GM10248 (cell line): ENCODE measurements around the gene EARS2.

Experiments used
- CTCF ChIA-PET: fragments of 300-600 bp; sonication (Branson Sonifier 250); formaldehyde crosslinking; extraction: SDS; loops from one replicate; lab custom pipeline; 2021; ENCODE audit warnings: antibody characterized with exemption; lab: Yijun Ruan, JAX
- POLR2A ChIA-PET: fragments of 350-650 bp; sonication (Branson Sonifier 250); formaldehyde crosslinking; extraction: SDS; loops from one replicate; lab custom pipeline; 2020; ENCODE audit warnings: antibody characterized with exemption; lab: Yijun Ruan, JAX
- DNase-seq: peaks from one replicate; pipeline ENCODE4 v3.0.0; 2012; ENCODE audit errors: extremely low spot score
- TF ChIP-seq, protein P1 (sequence below): IDR thresholded peaks from 2 replicates; pipeline ENCODE4 v1.5.1; 2012; ENCODE audit warnings: mild to moderate bottlenecking, low read depth; ENCODE audit errors: extremely low read depth, missing control alignments, control extremely low read depth

The EARS2 gene

DNA sequence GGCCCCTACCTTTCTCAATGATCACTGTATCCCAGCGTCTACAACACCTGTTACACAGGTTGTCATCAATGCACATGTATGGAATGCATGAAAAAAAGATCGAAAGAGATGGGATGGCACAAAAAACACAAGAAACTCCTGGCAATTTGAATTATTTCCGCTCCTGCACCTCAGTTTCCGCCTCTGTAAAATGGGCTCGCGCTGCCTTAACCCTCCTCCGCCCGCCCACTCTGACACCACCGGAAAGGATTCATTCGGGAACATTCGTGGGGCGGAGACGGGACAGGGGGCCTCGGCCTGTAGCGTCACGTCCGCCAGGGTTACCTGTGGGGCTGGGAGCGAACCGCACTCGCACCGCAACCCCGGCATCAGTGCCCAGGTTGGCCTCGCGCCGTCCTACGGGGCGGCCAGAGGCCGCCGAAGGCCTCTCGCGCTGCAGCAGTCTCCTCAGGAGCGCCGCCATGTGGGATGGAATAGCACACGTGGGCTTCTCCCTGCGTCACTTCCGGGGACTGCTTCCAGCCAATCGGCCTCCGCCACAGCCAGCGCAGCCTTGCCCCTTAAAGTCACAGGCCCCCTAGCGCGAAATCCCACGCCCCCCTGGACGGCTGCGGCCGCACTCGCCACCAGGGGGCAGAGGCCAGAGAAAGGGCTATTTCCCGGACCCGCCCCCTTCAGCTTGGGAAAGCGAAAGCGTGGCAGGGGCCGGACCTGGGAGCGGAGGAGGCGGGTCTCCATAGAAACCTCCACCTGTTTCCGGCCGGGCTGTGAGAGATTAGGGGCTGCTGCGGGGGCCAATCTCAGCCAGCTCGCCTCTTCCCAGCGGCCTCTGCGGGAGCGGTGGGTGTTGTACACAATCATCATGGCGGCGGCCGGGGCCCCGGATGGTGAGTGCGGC lies at the start of gene EARS2, which contains the start of gene UBFD1:
TSS of gene EARS2 (minus strand) at position 470 of the 898 bp plus-strand sequence. CDS start at position 463, 7 bp downstream.
TSS of gene UBFD1 (plus strand) at position 847 of the 898 bp plus-strand sequence. CDS start at position 863, 16 bp downstream.
- ChIA-PET POLR2A (interaction anchor here (0.5 to 1.0 kb wide), 2 partner anchors 52 to 98 kb away, joined by 3 to 4 read pairs; no protein-coding TSS in a partner anchor), CTCF (interaction anchor here (0.7 to 5.0 kb wide), 19 partner anchors 8 to 947 kb away, joined by 3 to 34 read pairs (median 4); partner anchors contain the start of genes DCTN5, NDUFAB1 and PALB2)
- peak; percentile 97 for DNase-seq
- TF ChIP-seq, protein P1, sequence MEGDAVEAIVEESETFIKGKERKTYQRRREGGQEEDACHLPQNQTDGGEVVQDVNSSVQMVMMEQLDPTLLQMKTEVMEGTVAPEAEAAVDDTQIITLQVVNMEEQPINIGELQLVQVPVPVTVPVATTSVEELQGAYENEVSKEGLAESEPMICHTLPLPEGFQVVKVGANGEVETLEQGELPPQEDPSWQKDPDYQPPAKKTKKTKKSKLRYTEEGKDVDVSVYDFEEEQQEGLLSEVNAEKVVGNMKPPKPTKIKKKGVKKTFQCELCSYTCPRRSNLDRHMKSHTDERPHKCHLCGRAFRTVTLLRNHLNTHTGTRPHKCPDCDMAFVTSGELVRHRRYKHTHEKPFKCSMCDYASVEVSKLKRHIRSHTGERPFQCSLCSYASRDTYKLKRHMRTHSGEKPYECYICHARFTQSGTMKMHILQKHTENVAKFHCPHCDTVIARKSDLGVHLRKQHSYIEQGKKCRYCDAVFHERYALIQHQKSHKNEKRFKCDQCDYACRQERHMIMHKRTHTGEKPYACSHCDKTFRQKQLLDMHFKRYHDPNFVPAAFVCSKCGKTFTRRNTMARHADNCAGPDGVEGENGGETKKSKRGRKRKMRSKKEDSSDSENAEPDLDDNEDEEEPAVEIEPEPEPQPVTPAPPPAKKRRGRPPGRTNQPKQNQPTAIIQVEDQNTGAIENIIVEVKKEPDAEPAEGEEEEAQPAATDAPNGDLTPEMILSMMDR = peak; percentile 96

DNA sequence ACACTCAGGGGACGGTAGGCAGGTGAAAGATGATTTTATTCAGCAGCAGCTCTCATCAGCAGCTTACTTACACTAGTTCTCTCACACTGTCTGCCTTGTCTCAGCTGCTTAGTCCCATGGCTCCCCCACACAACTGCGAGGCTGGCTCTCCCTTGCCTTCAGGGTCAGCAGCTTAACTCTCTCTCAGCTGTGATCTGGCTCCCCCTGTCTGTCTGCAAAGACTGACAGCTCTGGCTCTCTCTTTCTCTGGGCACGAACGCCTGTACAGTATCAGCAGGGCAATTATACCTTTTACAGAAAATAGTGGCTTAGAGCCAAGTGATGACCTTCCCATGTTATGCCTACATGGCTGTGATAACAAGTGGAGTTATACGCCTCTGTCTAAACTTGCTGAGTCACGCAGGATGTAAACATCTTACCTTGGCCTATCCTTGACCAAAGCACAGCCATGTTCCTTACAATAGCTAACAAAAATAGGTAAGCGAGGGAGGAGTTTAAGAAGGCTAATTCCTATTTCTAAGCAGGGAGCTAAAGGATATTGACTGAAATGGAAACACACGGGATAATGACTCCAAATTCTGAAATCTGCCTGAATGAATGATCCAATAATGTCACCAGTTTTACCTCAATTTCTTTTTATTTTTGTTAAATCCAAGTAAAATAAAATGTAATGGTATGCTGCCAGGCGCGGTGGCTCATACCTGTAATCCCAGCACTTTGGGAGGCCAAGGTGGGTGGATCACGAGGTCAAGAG lies 40.0 kb upstream of the EARS2 start:
- CTCF ChIA-PET = interaction anchor here (0.8 to 3.6 kb wide), 30 partner anchors 9 to 444 kb away, joined by 3 to 24 read pairs (median 4); partner anchors contain the start of genes DCTN5, EARS2, PLK1 and UBFD1
- POLR2A ChIA-PET = no interaction called here
- peak; percentile 46 for DNase-seq

DNA sequence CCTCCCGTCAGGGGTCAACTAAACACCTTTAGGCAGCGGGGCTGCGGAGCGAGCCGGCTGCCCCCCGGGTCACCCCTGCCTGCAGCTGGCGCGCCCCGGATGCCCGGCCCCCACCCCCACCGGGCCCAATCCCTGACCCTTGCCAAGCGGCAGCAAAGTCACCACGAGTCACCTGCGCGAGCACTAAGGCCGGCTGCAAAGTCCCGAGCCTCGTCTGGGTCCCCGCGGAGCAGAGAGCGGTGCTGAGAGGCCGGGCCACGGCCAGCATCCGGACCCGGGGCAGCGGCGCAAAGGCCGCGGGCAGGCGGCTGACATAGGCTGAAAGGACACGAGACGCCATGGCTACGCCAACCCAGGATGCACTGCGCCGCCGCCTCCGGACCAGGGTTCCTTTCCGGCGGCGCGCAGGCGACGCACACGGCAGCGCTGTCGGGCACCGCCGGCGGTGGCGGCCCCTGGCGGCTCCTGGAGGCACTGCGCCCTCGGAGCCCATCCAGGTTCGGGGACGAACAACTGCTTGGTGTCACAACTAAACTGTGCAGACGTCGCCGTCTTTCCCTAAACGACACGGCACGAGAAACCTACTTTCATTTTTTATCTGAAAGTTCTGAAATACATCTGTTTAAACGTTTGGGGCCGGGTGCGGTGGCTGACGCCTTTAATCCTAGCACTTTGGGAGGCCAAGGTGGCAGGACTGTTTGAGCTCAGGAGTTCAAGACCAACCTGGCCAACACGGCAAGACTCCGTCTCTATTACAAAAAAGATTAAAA lies 39.0 kb upstream of the EARS2 start, which contains the start of gene NDUFAB1:
TSS of gene NDUFAB1 (minus strand) at position 366 of the 770 bp plus-strand sequence. CDS start at position 340, 26 bp downstream.
- POLR2A ChIA-PET = no interaction called here
- DNase-seq = peak; percentile 95
- CTCF ChIA-PET = interaction anchor here (0.8 to 3.6 kb wide), 27 partner anchors 8 to 443 kb away, joined by 3 to 24 read pairs (median 4); partner anchors contain the start of genes EARS2, PLK1 and UBFD1
- TF ChIP-seq, protein P1 = peak; percentile 98

More for the DNA sequence above, 40.0 kb upstream of the EARS2 start:
- TF ChIP-seq, protein P1 = peak; percentile 63

DNA sequence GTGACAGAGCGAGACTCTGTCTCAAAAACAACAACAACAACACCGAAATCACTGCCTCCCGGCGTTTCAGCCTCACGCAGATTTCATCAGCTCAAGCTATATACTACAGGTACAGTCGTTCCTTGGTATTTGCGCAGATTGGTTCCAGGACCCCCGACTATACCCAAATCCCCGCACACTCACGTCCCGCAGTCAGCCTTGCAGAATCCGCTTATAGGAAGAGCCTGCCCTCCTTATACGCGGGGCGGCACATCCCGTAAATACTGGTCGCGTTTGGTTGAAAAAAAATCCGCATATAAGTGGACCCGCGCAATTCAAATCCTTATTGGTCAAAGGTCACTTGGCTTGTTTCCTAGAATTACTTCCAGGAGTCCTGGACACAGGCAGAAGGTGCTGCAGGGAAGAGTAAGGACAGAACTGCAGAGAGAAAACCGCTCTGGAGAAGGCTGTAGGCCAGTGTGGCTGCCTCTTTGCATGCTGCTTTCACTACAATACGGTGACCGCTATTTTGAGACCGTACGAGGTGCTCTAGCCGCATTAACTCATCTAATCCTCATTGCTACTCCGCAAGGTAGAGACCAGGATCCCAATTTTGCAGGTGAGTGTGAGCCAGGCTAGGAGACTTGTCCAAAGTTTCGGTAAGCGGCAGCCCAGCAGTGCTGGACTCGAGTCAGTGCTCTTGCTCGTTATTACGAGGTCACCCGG lies 38.2 kb upstream of the EARS2 start:
- ChIA-PET CTCF (interaction anchor here (0.7 to 3.6 kb wide), 5 partner anchors 11 to 91 kb away, joined by 3 to 24 read pairs (median 3); partner anchors contain the start of genes EARS2 and UBFD1), POLR2A (no interaction called here)
- TF ChIP-seq, protein P1 = no peak
- no peak for DNase-seq

DNA sequence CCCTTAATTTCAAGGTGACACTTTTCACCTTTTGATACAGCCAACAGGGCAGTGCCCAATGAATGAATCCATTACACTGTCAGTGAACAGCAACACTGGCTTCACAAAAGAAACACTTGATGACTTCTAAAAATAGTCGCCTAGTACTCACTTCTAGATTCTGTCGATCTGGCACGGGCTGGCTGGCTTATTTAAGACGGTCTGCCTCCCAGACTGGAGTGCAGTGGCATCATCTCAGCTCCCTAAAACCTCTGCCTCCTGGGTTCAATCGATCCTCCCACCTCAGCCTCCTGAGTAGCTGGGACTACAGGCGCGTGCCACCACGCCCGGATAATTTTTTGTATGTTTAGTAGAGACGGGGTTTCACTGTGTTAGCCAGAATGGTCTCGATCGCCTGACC lies 37.0 kb upstream of the EARS2 start:
- CTCF ChIA-PET = interaction anchor here (1.1 to 3.6 kb wide), 3 partner anchors 12 to 36 kb away, joined by 3 to 24 read pairs (median 23); partner anchors contain the start of genes EARS2 and UBFD1
- no peak for DNase-seq
- POLR2A ChIA-PET = no interaction called here
- TF ChIP-seq, protein P1 = no peak
